ENCODE measurements around the gene EML6.

Gene EML6

DNA sequence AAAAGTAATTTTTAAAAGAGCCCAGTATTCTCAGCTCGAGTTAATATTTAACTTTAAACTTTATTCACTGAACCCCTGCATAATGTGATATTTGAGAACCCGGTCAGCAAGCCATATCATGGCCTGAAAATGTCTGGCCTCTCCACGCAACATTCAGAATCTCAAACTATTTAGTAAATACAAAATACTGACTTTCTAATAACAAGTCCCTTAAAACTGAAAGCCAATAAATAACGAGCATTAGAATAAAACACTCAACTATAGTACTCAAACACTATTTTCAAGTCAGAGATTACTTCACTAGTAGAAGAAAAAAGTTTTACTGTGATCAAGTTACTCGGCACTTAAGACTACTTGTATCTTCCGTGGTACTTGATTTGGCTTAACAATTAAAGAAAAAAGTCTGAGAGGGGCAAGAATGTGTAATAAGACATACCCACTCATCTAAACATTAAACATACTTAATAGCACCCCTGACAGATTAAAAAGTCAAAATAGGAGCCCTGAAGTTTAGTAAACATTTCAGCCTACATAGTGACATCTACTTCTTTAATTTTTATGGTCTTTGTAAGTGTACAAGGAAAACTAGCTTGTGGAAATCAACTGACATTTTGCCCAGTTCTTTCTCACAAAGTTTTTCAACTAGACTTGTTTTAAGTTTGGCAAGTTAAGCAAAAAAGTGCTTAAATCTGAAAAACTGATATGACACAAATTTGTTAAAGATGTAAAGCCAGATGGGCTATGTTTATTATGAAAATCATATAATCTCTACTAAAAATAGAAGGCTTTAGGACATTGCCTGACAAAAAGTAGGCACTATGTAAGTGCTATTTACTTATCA lies 288.6 kb downstream of the EML6 start:
- DNase-seq = no peak

DNA sequence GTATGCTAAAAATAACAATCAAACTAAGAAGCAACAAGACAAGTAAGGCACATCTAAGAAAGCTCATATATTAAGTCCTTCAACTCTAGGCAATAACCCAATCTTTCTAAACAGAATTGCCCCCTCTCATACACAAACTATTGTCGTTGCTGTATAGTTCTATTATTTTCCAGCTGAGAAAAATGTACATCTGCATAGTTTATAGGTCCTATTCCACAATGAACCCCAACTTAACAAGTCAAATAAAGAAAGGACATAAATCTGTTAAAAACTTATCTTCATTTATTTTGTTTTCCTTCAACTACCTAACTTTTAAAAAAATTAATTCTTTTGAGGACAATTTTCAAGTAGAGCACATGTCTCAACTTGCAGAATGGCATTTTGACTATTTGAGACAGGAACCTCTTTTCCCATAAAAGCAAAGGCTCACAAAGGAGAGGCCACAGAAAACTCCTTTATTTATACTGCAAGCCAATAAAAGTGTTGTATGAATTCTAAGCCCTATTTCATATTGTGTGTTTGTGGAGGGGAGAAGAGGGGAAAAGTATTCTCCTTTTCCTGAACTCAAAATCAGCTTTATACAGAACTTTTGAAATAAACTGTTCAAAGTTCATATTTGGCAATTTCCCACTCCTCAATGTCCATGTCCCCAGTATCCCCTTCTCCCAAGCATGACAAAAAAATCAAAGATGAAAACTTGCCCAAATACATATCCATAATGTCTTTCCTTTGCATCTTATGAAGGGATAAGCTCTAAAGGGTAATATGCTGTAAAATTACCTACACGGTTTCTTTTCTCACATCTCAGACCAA lies 289.4 kb downstream of the EML6 start:
- no peak for DNase-seq

DNA sequence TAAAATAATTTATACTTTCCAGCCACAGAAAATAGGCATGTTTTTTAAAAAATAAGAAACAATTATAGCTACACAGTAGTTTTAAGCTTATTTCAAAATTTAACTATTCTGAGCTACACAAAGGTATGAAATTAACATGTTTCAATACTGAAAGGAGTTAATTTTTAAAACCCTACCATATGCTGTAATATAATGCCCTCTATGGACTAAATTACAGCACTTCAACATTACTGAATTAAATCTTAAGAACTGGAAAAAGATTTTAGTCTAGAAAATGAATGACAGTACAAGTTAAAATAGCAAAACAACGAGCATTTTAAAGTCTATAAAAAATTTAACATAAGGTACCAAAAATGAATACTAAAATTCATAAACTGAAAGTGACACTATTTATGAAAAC lies 290.5 kb downstream of the EML6 start:
- peak; percentile 50 for DNase-seq

DNA sequence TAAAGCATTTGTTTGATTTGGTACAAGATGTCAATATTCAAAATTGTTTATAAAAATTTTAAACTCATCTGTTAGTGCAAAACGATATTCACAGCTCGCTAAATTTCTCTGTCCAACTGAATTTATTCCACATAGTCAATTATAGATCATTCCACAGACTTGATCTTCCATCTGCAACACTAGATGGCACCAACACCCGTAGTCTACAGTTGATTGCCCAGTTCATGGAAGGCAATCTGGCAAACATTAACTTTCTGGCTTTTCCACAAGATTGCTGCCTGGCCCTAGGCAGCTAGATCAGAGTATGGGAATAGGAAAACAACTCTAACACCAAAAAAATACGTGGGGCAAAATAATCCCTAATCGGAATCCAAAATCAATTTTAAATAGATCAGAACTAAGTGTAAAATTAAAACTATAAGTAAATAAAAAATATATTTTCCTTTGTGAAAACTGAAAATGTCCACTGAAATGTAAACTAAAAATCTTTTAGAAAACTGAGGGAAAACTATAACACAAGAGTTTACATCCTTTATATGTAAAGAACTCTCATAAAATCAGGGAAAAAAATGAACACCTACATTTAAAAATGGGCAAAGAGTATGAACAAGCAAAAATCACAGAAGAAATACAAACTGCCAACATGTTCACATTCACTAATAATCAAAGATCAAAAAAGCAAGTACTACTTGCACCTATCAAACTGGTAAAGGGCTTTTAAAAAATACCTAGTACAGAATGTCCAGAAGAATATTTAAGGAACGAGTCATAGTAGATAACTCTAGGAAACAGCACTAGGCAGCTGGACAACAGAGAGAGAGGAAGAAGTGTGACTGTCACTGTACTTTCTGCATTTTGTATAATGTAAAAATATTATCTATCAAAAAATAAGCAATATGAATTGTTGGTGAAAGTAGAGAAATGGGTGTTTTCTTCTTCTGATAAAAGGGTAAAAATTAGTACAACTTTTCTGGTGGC lies 291.8 kb downstream of the EML6 start:
- DNase-seq = peak; percentile 82

DNA sequence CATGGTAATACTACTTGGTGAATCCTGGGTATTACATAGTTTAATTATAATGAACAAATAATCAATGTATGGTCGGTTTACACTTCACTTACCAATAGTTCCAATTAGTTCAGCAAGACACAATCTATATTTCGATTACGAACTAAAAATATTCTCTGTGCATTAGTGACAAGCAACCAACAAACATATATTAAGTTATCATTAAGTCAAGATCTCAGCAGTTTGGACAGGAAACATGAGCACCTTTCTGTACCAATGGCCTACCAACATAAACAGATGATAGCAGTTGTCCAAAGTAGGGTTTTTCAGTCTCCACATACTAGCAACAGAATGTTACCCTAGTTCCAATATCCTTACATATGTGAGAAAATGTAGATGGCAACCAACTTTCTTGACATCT lies 294.0 kb downstream of the EML6 start:
- DNase-seq = no peak

DNA sequence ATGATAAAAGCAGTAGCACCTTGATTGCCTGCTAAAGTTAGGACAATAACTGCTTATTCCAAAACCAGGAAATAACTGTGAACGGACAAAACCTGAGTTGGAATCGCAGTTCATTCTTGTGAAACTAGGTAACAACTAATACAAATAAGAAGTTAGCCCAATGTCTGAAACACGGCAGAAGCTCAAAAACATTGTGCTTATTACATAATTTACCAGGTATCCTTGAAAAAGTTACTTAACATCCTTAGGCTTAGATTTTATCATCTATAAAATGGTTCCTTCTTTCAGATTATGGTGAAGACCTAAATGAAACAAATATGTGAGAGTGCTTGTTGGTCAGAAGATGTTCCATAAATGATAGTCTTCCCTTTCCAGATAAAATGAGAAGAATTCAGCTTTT lies 294.4 kb downstream of the EML6 start:
- DNase-seq = no peak

DNA sequence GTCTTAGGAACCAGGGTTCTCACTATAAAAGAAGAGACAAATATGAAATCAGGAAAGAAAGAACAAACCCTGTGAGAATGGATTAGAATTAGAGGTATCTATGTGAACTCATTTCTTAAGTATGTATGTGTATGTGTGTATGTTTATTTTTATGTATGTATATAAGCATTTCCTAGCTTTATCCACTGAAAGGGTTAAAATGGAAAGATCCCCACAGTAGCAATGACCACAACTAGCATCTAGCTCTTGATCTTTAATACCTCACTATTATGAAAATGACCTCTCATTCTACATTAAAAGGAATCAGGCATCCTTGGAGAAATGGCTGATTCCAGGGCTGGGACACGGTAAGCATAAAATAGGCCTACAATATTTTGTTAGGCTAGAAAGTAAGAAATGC lies 295.2 kb downstream of the EML6 start:
- no peak for DNase-seq

DNA sequence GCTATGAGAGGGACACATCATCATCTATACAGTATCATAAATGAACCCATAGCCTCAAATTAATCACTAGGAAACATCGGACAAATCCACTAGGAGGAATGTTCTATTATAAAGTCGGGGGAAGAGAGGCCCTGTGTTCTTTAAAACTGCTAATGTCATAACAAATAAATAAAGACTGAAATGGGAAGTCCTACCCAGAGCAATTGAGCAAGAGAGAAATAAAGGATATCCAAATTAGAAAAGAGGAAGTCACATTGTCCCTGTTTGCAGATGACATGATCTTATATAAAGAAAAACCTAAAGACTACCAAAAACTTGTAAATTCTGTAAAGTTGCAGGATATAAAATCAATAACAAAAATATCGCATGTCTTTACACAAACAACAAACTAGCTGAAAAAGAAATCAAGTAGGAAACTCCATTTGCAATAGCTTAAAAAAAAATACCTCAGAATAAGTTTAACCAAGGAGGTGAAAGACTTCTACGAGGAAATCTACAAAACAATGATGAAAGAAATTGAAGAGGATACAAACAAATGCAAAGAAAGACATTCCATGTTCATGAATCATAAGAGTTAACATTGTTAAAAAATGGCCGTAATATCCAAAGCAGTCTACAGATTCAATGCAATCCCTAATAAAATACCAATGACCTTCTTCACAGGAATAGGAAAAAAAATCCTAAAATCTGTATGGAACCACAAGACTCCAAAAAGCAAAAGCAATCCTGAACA lies 296.2 kb downstream of the EML6 start:
- peak; percentile 64 for DNase-seq

Data from hematopoietic multipotent progenitor cell treated with erythropoietin and hydrocortisone succinate and interleukin-3 and kit ligand, for 6 days (in vitro differentiated cells).